Left renal cortex interstitium (tissue), 4 donors: ENCODE data around the gene DPH7. TPM values are rescaled to one million over a fixed set of nuclear protein-coding genes. Genes with fewer than 3 reads are reported as not detected.
"Not testable (repeated sequence)": the region's sequence is repeated elsewhere in the genome, so short reads cannot be mapped to it uniquely, and the experiment has no call there.

Experiments
- DNase-seq, 4 donors: peaks; one replicate each; pipeline ENCODE4 v3.0.0-alpha.2; 2013; ENCODE audit warnings: low read depth in 4 of 4, low spot score in 2 of 4, missing footprints in 1 of 4
- polyA plus RNA-seq, 4 donors: library from polyadenylated mRNA; unstranded; fragments of 120-200 nt; gene quantifications; one replicate each; pipeline ENCODE4 v1.2.1, GENCODE V29; 2013; ENCODE audit not compliant: insufficient read length in 4 of 4

DPH7 gene
- polyA plus RNA-seq, 4 donors = 34.9 to 74.0 (median 52.8) TPM

GRCh38 chr9:137522746-137523455 lies 55.8 kb downstream of the DPH7 start:
- DNase-seq = no peak

DNA sequence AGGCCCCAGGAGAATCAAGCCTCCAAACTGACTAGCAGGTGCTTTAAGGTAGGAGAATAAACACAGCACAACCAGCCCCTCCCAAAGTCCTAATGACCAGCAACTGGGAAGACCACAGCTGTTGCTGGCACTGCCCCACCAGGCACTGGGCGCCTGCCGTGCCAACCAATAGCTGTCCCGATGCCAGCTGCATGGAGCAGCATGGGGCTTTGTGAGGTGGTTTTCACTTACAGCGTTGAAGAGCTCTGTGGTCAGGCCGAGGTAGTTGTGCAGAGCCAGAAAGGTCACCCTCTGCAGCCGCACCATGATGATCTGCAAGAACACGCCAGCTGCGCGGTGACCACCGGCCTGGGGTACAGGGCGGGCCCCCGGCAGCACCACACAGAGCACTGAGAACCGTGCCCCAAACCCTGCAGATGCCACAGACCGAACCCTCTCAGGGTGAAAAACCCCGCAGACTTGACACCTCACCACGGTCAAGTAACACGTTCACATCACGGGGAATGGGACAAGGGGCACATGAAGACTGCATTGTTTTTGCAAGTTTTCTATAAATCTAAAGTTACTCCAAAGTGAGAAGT lies 57.2 kb downstream of the DPH7 start:
- no peak for DNase-seq

- no peak for DNase-seq
Measured at GRCh38 chr9:137520614-137521404, 57.9 kb downstream of the DPH7 start.

- no peak for DNase-seq
Measured at GRCh38 chr9:137519553-137519952, 59.2 kb downstream of the DPH7 start.

DNA sequence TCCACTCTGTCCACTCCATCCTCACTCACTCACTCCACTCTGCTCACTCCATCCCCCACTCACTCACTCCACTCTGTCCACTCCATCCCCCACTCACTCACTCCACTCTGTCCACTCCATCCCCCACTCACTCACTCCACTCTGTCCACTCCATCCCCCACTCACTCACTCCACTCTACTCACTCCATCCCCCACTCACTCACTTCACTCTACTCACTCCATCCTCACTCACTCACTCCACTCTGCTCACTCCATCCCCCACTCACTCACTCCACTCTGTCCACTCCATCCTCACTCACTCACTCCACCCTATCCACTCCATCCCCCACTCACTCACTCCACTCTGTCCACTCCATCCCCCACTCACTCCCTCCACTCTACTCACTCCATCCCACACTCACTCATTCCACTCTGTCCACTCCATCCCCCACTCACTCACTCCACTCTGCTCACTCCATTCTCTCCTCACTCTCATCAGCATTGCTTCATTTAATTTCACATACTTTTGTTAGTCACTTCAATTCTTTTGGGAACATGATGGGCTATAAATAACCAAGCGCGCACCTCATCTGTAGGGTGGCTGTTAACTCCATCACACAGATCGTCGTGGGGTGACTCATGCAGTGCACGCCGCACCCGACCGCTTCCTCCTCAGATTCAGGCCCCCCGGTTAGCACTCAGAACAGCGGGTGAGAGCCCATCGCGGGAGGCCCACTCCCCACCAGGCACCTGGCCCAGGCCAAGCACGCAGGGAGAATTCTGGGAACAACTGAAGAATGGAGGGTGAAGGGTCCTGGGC lies 59.9 kb downstream of the DPH7 start:
- not testable (repeated sequence) for DNase-seq

- no peak for DNase-seq
Measured at GRCh38 chr9:137516144-137516917, 62.4 kb downstream of the DPH7 start.

GRCh38 chr9:137515338-137515724 lies 63.4 kb downstream of the DPH7 start:
- no peak for DNase-seq

DNA sequence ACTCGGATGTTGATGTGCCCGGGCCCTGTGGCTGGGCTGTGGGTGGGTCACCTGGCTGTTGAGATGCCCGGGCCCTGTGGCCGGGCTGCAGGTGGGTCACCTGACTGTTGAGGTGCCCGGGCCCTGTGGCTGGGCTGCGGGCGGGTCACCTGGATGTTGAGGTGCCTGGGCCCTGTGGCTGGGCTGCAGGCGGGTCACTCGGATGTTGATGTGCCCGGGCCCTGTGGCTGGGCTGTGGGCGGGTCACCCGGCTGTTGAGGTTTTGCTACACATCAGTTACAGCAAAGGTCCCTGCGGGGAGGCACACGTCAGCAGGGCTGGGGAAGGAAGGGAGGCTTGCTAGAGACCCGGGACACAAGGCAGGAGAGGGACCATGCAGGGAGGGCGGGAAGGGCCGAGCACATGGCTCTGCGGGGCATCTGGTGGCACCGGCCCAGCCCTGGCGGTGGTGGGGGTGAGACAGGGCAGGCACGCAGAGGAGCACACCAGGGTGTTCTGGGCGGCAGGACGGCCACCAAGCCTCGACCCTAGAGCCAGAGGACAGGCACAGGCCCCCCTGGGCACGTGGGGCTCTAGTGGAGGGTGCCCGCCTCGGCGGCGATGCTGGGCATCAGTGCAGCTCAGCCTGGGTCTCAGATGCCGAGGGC lies 63.9 kb downstream of the DPH7 start:
- no peak for DNase-seq

DNA sequence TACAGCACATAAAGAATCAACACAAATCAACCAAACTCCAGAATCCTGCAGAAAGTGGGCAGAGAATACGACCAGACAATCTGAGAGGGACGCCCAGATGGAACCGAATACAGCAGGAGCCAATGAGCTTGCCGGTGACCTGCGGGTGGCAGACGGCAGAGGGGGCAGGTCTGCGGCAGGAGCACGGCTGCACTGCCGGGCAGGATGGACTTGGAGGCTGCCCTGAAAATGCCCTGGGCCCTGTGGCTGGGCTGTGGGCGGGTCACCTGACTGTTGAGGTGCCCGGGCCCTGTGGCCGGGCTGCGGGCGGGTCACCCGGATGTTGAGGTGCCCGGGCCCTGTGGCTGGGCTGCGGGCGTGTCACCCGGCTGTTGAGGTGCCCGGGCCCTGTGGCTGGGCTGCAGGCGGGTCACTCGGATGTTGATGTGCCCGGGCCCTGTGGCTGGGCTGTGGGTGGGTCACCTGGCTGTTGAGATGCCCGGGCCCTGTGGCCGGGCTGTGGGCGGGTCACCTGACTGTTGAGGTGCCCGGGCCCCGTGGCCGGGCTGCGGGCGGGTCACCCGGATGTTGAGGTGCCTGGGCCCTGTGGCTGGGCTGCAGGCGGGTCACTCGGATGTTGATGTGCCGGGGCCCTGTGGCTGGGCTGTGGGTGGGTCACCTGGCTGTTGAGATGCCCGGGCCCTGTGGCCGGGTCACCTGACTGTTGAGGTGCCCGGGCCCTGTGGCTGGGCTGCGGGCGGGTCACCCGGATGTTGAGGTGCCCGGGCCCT lies 64.7 kb downstream of the DPH7 start:
- not testable (repeated sequence) for DNase-seq

- not testable (repeated sequence) for DNase-seq
Measured at GRCh38 chr9:137513136-137513535, 65.6 kb downstream of the DPH7 start.

GRCh38 chr9:137511758-137512463 lies 66.8 kb downstream of the DPH7 start:
- no peak for DNase-seq

DNA sequence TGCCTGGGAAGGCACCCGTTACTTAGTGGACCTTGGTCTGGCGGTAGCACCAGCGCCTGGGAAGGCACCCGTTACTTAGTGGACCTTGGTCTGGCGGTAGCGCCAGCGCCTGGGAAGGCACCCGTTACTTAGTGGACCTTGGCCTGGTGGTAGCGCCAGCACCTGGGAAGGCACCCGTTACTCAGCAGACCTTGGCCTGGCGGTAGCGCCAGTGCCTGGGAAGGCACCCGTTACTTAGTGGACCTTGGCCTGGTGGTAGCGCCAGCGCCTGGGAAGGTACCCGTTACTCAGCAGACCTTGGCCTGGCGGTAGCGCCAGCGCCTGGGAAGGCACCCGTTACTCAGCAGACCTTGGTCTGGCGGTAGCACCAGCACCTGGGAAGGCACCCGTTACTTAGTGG lies 67.6 kb downstream of the DPH7 start:
- DNase-seq = not testable (repeated sequence)

GRCh38 chr9:137509198-137509597 lies 69.5 kb downstream of the DPH7 start:
- no peak for DNase-seq

DNA sequence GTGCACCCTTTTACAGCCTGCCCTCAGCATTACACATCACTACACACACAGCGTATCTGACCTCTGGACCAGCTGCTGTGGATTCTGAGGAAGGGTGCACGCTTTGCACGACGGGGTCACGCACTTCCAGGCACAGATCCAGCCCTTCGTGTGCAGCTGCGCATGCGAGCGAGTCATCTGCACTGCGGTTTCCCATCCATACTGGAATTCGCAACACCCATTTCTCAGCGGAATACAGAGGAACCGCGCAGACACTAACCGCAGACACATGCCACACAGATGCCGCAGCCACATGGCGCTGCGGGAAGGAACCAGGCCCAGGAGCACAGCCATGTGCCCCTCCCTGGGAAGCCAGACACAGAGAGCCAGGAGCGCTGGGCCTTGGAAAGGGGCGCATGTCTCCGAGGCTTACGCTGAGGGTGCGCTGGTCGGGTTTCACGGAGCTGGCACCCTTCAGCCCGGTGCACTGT lies 72.0 kb downstream of the DPH7 start:
- no peak for DNase-seq

DNA sequence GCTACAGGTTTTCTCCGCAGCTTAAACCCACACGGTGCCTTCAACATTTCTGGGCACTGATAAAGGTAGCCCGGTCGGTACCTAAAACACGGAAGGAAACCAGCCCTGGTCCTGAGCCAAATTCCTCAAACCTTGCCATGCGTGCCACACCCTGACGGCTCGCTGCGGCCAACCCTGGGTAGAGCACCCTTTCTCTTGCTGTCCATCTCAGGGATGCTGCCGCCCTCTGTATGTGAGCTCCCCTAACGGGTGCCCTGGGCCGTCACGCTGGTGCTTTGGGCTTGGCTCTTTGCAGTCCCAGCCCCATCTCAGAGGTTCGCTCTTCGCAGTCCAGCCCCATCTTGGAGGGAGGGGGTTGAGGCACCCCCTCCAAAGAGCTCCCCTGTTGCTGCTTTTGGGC lies 72.5 kb downstream of the DPH7 start:
- DNase-seq = no peak

DNA sequence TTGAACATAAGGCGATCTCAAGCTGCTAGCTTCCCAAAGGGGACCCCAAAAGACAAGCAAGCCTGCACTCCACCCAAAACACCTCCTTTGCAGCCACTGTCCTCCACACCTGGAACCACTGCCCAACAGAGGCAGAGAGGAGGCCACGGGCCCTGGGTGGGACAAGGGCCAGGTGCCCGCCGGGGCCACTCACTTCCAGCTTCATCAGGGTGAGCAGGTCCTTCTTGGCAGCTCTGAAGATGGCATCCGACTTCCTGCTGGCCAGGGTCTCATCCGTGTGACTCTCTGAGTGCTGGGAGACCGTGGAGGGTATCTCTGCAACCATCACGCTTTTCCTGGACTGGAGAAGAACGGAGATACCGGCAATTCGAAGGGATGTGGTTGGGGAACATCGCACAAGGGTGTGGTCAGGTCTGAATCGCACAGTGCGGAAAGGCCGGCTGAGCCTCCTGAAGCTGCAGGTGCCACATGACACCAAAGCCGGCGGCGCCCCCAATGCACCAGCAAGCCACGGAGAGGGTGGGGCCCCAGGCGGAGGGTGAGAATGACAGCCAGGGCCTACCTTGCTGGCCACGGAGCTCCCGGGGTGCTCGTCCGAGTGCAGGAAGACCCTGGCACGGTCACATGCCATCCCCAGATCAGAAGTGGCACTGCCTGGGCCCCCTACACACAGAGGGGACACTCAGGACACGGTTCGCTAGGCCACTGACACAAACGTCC lies 73.1 kb downstream of the DPH7 start:
- DNase-seq = no peak
